ENCODE results near the gene RPL36. TPM values are rescaled to one million over a fixed set of nuclear protein-coding genes. Genes with fewer than 3 reads are reported as not detected.

Gene RPL36
- total and polyA plus RNA-seq, 9 of the 15 experiments (the other 6 are each of a cell fraction or from before 2014, with no cell fraction given) = 350 to 3,412 (median 1,507) TPM

GRCh38 chr19:5719961-5720790, 30.1 kb downstream of the RPL36 start, which contains the start of the genes CATSPERD and LONP1 (continued):
- TF ChIP-seq PATZ1 (CRISPR knock-in tag; IDR thresholded peaks at IDR 0.05; ENCODE audit: borderline replicate concordance) = no peak
- no peak for TF ChIP-seq KAT2B (IDR thresholded peaks at IDR 0.05; ENCODE audit: low read depth, low read length)
- no peak for TF ChIP-seq ZNF263 (CRISPR knock-in tag; IDR thresholded peaks at IDR 0.05; ENCODE audit: borderline replicate concordance)
- no peak for TF ChIP-seq ZNF280B (CRISPR knock-in tag; IDR thresholded peaks at IDR 0.05)
- no peak for TF ChIP-seq CC2D1A (IDR thresholded peaks at IDR 0.05)
- no peak for TF ChIP-seq MTF1 (CRISPR knock-in tag; IDR thresholded peaks at IDR 0.05; ENCODE audit: borderline replicate concordance)
- TF ChIP-seq ETV6 (IDR thresholded peaks at IDR 0.05; ENCODE audit: borderline replicate concordance in 1 of 2, low read depth in 2 of 2, low read length in 1 of 2) = no peak
- no peak for TF ChIP-seq ETV6 (CRISPR knock-in tag; IDR thresholded peaks at IDR 0.05; ENCODE audit: borderline replicate concordance)
- TF ChIP-seq ETV1 (tag; conservative IDR thresholded peaks at IDR 0.05; ENCODE audit: low read depth) = peak; percentile 98
- TF ChIP-seq POLR2AphosphoS5 (IDR thresholded peaks at IDR 0.05; ENCODE audit: control insufficient read depth, insufficient read depth, low read depth, low read length) = peak; percentile 80
- TF ChIP-seq TEAD1 (CRISPR knock-in tag; IDR thresholded peaks at IDR 0.05) = peak in 1 of 2 experiments; percentile 54; a peak in 2 of 4 replicates
- TF ChIP-seq XRCC3 (IDR thresholded peaks at IDR 0.05) = no peak
- no peak for TF ChIP-seq ZNF449 (CRISPR knock-in tag; IDR thresholded peaks at IDR 0.05)
- no peak for TF ChIP-seq KLF6 (CRISPR knock-in tag; IDR thresholded peaks at IDR 0.05; ENCODE audit: borderline replicate concordance)
- no peak for TF ChIP-seq GTF2B (IDR thresholded peaks at IDR 0.05; ENCODE audit: extremely low read depth, insufficient read length)
- peak; percentile 18; the same call in 1 of the 2 replicates for TF ChIP-seq NCOR1 (IDR thresholded peaks at IDR 0.05)
- TF ChIP-seq ZBTB12 (CRISPR knock-in tag; IDR thresholded peaks at IDR 0.05) = peak; percentile 95
- TF ChIP-seq SNRNP70 (optimal IDR thresholded peaks at IDR 0.05; ENCODE audit: low read depth, low read length) = no peak
- peak; percentile 63 for TF ChIP-seq NR2C2 (CRISPR knock-in tag; IDR thresholded peaks at IDR 0.05)
- peak; percentile 52; the same call in 1 of the 2 replicates for TF ChIP-seq NR2C2 (tag; IDR thresholded peaks at IDR 0.05)
- TF ChIP-seq ZZZ3 (IDR thresholded peaks at IDR 0.05) = no peak

All from K562 (cell line).